Measurements from ENCODE around the gene STUM.

DNA sequence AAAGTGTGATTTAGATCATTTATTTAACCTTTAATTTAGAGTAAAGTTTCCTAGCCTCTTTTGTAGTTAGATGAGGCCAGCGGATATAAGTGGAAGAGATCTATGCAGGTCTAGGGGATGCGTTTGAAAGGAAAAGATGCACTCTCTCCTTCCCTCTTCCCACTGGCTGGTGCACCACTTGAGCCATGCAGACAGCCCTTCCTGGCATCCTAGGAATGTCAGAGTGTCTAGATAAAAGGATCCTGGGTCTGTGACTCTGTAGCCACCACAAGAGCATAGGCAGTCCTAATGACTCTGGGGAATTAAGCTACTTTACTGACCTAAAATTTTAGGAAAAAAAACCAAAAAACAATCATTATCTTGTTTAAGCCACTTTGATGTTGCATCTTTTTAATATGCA lies 16.0 kb upstream of the STUM start:
- TF ChIP-seq, protein P1, sequence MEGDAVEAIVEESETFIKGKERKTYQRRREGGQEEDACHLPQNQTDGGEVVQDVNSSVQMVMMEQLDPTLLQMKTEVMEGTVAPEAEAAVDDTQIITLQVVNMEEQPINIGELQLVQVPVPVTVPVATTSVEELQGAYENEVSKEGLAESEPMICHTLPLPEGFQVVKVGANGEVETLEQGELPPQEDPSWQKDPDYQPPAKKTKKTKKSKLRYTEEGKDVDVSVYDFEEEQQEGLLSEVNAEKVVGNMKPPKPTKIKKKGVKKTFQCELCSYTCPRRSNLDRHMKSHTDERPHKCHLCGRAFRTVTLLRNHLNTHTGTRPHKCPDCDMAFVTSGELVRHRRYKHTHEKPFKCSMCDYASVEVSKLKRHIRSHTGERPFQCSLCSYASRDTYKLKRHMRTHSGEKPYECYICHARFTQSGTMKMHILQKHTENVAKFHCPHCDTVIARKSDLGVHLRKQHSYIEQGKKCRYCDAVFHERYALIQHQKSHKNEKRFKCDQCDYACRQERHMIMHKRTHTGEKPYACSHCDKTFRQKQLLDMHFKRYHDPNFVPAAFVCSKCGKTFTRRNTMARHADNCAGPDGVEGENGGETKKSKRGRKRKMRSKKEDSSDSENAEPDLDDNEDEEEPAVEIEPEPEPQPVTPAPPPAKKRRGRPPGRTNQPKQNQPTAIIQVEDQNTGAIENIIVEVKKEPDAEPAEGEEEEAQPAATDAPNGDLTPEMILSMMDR (conservative IDR thresholded peaks at IDR 0.05 in 1 of 2, IDR thresholded peaks at IDR 0.05 in 1 of 2; ENCODE audit: extremely low read depth in 1 of 2, insufficient read depth in 1 of 2, low read depth in 1 of 2, low read length in 2 of 2), result no peak
- no peak for TF ChIP-seq EZH2 (IDR thresholded peaks at IDR 0.05; ENCODE audit: borderline replicate concordance, low read length)
